H9 (cell line): Measurements from ENCODE around the gene SLC4A3. TPM values are rescaled to one million over a fixed set of nuclear protein-coding genes. Genes with fewer than 3 reads are reported as not detected.

ENCODE experiments used
- DNase-seq: peaks from one replicate; pipeline ENCODE4 v3.0.0-alpha.2; 2017
- H2AFZ ChIP-seq: one replicate; pipeline ENCODE4 v1.6.1; 2013; ENCODE audit warnings: mild to moderate bottlenecking, low read length, control low read depth, moderate library complexity
- H2AK5ac ChIP-seq: 2 replicates; pipeline ENCODE4 v1.6.1; 2013; ENCODE audit warnings: low read length, control low read depth, mixed read lengths; ENCODE audit not compliant: insufficient read length
- H2BK120ac ChIP-seq: one replicate; pipeline ENCODE4 v1.6.1; 2013; ENCODE audit warnings: low read depth, mild to moderate bottlenecking, low read length, control low read depth, inconsistent platforms; ENCODE audit not compliant: poor library complexity, severe bottlenecking
- H2BK12ac ChIP-seq: 2 replicates; pipeline ENCODE4 v1.6.1; 2013; ENCODE audit warnings: low read length, control low read depth, mixed read lengths, low read depth; ENCODE audit not compliant: insufficient read length
- H2BK15ac ChIP-seq: 2 replicates; pipeline ENCODE4 v1.6.1; 2013; ENCODE audit warnings: low read depth, low read length, control low read depth
- H2BK20ac ChIP-seq: one replicate; pipeline ENCODE4 v1.6.1; 2013; ENCODE audit warnings: low read depth, mild to moderate bottlenecking, low read length, control low read depth, inconsistent platforms; ENCODE audit not compliant: poor library complexity, severe bottlenecking
- H2BK5ac ChIP-seq: 2 replicates; pipeline ENCODE4 v1.6.1; 2013; ENCODE audit warnings: low read length, control low read depth, mixed read lengths; ENCODE audit not compliant: insufficient read length
- H3K14ac ChIP-seq: 2 replicates; pipeline ENCODE4 v1.6.1; 2013; ENCODE audit warnings: low read length, control low read depth; ENCODE audit not compliant: insufficient read depth
- H3K18ac ChIP-seq: 2 replicates; pipeline ENCODE4 v1.6.1; 2013; ENCODE audit warnings: low read depth, mild to moderate bottlenecking, mixed read lengths, low read length, control low read depth; ENCODE audit not compliant: insufficient read length
- H3K23ac ChIP-seq: 2 replicates; pipeline ENCODE4 v1.6.1; 2013; ENCODE audit warnings: low read length, control low read depth, mixed read lengths, low read depth; ENCODE audit not compliant: insufficient read length
- H3K23me2 ChIP-seq: 2 replicates; pipeline ENCODE4 v1.6.1; 2013; ENCODE audit warnings: low read depth, mild to moderate bottlenecking, mixed read lengths, low read length, control low read depth; ENCODE audit not compliant: insufficient read length, poor library complexity, severe bottlenecking
- H3K27ac ChIP-seq: 2 replicates; pipeline ENCODE4 v1.5.1; 2013; ENCODE audit warnings: low read length, control low read depth, mixed read lengths, low read depth; ENCODE audit not compliant: insufficient read length
- H3K27me3 ChIP-seq: 2 replicates; pipeline ENCODE4 v1.6.1; 2013; ENCODE audit warnings: low read length, control low read depth, inconsistent platforms; ENCODE audit not compliant: insufficient read depth
- H3K4ac ChIP-seq: 2 replicates; pipeline ENCODE4 v1.6.1; 2013; ENCODE audit warnings: low read depth, mild to moderate bottlenecking, control low read depth, inconsistent platforms, low read length, moderate library complexity
- H3K4me1 ChIP-seq: 2 replicates; pipeline ENCODE4 v1.6.1; 2013; ENCODE audit warnings: low read length, control low read depth, inconsistent platforms; ENCODE audit not compliant: insufficient read depth
- H3K4me2 ChIP-seq: 2 replicates; pipeline ENCODE4 v1.6.1; 2013; ENCODE audit warnings: low read length, control low read depth, mixed read lengths; ENCODE audit not compliant: insufficient read length, insufficient read depth
- H3K56ac ChIP-seq: 2 replicates; pipeline ENCODE4 v1.6.1; 2013; ENCODE audit warnings: low read depth, mild to moderate bottlenecking, mixed read lengths, low read length, control low read depth; ENCODE audit not compliant: insufficient read length
- H3K79me1 ChIP-seq: 2 replicates; pipeline ENCODE4 v1.6.1; 2013; ENCODE audit warnings: low read depth, mild to moderate bottlenecking, moderate library complexity, low read length, control low read depth, inconsistent platforms; ENCODE audit not compliant: insufficient read depth, poor library complexity, severe bottlenecking
- H3K79me2 ChIP-seq: 2 replicates; pipeline ENCODE4 v1.6.1; 2013; ENCODE audit warnings: low read length, control low read depth, inconsistent platforms; ENCODE audit not compliant: insufficient read depth
- H3K9ac ChIP-seq: 2 replicates; pipeline ENCODE4 v1.6.1; 2013; ENCODE audit warnings: low read length, control low read depth, mixed read lengths; ENCODE audit not compliant: insufficient read length; ENCODE audit errors: extremely low read depth
- H3K9me3 ChIP-seq: one replicate; pipeline ENCODE4 v1.6.1; 2013; ENCODE audit warnings: low read depth, low read length, inconsistent platforms; ENCODE audit not compliant: control insufficient read depth
- H3T11ph ChIP-seq: one replicate; pipeline ENCODE4 v1.6.1; 2013; ENCODE audit warnings: mild to moderate bottlenecking, low read length, control low read depth, inconsistent platforms
- H4K20me1 ChIP-seq: one replicate; pipeline ENCODE4 v1.6.1; 2013; ENCODE audit not compliant: control insufficient read depth, insufficient read length, insufficient read depth
- H4K5ac ChIP-seq: 2 replicates; pipeline ENCODE4 v1.6.1; 2013; ENCODE audit warnings: low read depth, mild to moderate bottlenecking, mixed read lengths, low read length, control low read depth; ENCODE audit not compliant: insufficient read length
- H4K8ac ChIP-seq: replicated peaks from 2 replicates; pipeline ENCODE4 v1.6.1; 2013; ENCODE audit warnings: low read length, control low read depth, mixed read lengths, low read depth; ENCODE audit not compliant: insufficient read length
- H4K91ac ChIP-seq: 2 replicates; pipeline ENCODE4 v1.6.1; 2013; ENCODE audit warnings: low read depth, mild to moderate bottlenecking, moderate library complexity, mixed read lengths, low read length, control low read depth; ENCODE audit not compliant: insufficient read length
- H3K27ac Mint-ChIP-seq, 3 experiments: 2 replicates in 2 of 3; 3 replicates in 1 of 3; pipeline ENCODE4 v1.8.0; 2020 to 2021; ENCODE audit warnings: mixed read lengths in 3 of 3, mild to moderate bottlenecking in 1 of 3, moderate library complexity in 1 of 3
- H3K27me3 Mint-ChIP-seq: 2 replicates; pipeline ENCODE4 v1.8.0; 2021; ENCODE audit warnings: low read depth, mild to moderate bottlenecking, moderate library complexity, mixed read lengths
- H3K36me3 Mint-ChIP-seq, 3 experiments: 2 replicates in 2 of 3; 3 replicates in 1 of 3; pipeline ENCODE4 v1.8.0; 2020 to 2021; ENCODE audit warnings: low read depth in 3 of 3, mixed read lengths in 3 of 3; ENCODE audit not compliant: insufficient read depth in 1 of 3
- H3K4me1 Mint-ChIP-seq, 2 experiments: 2 replicates each; pipeline ENCODE4 v1.8.0; 2020; ENCODE audit warnings: mixed read lengths in 2 of 2
- H3K4me3 Mint-ChIP-seq, 2 experiments: 2 replicates in 1 of 2; 3 replicates in 1 of 2; pipeline ENCODE4 v1.8.0; 2020 to 2021; ENCODE audit warnings: mild to moderate bottlenecking in 2 of 2, mixed read lengths in 2 of 2, moderate library complexity in 1 of 2
- H3K9me3 Mint-ChIP-seq, 2 experiments: 2 replicates in 1 of 2; 3 replicates in 1 of 2; pipeline ENCODE4 v1.8.0; 2020; ENCODE audit warnings: mild to moderate bottlenecking in 2 of 2, mixed read lengths in 2 of 2, moderate library complexity in 1 of 2
- CTCF ChIP-seq: fragments of 200-600 bp; sonication (generic); conservative IDR thresholded peaks from 3 replicates; pipeline ENCODE4 v1.8.0; 2021; ENCODE audit warnings: antibody characterized with exemption, mild to moderate bottlenecking
- WGBS: extraction: QIAGEN DNeasy Blood & Tissue Kit; methylation state at CpG from one replicate; pipeline ENCODE4 v1.1.7; 2013; ENCODE audit warnings: missing lambda C conversion rate, low lambda C conversion rate, mixed read lengths; ENCODE audit not compliant: insufficient read length; ENCODE audit errors: extremely low coverage; 5-methylcytosine and 5-hydroxymethylcytosine counted together
- total RNA-seq: library from RNA; stranded (reverse); gene quantifications from 2 replicates; pipeline ENCODE4 v1.2.1, GENCODE V29; 2021

SLC4A3 gene
- total RNA-seq, 1 experiment from 2014 or later = 11.1 TPM

DNA sequence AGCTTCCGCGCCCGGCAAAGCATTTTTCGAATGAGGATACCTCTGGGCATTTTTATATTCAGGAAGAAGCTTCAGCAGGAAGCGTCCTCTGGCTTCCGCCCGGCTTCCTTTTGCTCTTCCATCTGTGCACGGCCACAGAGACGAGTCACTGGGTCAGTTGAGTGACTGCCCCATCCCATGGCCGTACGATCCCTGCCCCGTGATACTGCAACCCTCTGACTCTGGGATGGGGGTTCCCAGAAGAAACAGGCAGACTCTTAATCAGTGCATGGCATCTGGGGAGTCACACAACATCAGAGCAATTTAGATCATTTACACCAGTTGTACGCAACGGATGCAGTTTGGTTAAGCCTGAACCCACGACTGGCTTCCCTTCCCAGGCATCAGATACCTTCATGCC, 40.9 kb downstream of the SLC4A3 start:
- no peak overlapping the region for H4K91ac ChIP-seq
- no peak overlapping the region for H2BK15ac ChIP-seq
- DNase-seq = no peak

More for the DNA sequence above, 40.9 kb downstream of the SLC4A3 start:
- WGBS = no CpG with 5 or more reads among the region's 15 CpGs
- no peak overlapping the region for H4K5ac ChIP-seq
- no peak overlapping the region for H3K27ac ChIP-seq
- no peak overlapping the region for H2BK5ac ChIP-seq
- Mint-ChIP-seq H3K4me3 (no peak overlapping the region), H3K27me3 (peaks cover 1% of the 10 kb centered on the region; the same call in 1 of the 2 replicates), H3K4me1 (peaks cover 29 to 31% of the 10 kb centered on the region in 2 experiments), H3K9me3 (no peaks in the 10 kb centered on the region), H3K36me3 (no peaks in the 10 kb centered on the region), H3K27ac (no peak overlapping the region; a peak in 1 of 7 replicates)
- no peak overlapping the region for H2BK20ac ChIP-seq
- H3K4me1 ChIP-seq = peaks cover 6% of the 10 kb centered on the region; the same call in 1 of the 2 replicates
- no peaks in the 10 kb centered on the region for H3K79me1 ChIP-seq
- no peaks in the 10 kb centered on the region for H3K23me2 ChIP-seq
- H4K8ac ChIP-seq = no peak overlapping the region
- no peak overlapping the region for H3T11ph ChIP-seq
- no peak overlapping the region for H2BK120ac ChIP-seq
- H2AK5ac ChIP-seq = no peak overlapping the region
- H3K9me3 ChIP-seq = no peaks in the 10 kb centered on the region
- H3K4ac ChIP-seq = no peak overlapping the region
- no peak for TF ChIP-seq CTCF
- H3K27me3 ChIP-seq = no peaks in the 10 kb centered on the region
- H3K9ac ChIP-seq = no peak overlapping the region
- H2BK12ac ChIP-seq = no peak overlapping the region
- H3K18ac ChIP-seq = no peak overlapping the region
- H2AFZ ChIP-seq = no peak overlapping the region
- H3K56ac ChIP-seq = no peak overlapping the region
- H3K14ac ChIP-seq = no peak overlapping the region
- no peak overlapping the region for H3K23ac ChIP-seq
- no peaks in the 10 kb centered on the region for H3K79me2 ChIP-seq
- no peaks in the 10 kb centered on the region for H4K20me1 ChIP-seq
- no peak overlapping the region for H3K4me2 ChIP-seq
